Measurements from ENCODE around the gene FOXP1.

DNA sequence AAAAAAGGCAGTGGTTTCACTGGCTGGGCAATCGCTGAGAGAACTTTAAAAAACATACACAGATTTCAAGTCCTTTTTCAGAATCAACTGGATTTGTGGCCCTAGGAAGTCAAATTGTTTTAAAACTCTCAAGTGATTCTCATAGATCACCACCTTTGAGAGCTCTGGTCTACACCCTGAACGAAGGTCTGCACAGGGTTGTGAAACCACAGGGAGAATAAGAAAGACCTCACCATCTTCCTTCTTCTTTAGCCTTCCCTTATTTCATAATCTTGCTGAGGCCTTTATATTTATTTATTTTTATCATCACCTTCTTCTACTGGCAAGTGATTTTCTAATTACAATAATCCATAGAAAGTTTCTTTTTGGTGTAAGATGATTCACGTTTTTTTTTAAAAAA lies 58.1 kb downstream of the FOXP1 start:
- TF ChIP-seq SMARCC2 (IDR thresholded peaks at IDR 0.05) (no peak), PHF8 (CRISPR knock-in tag; IDR thresholded peaks at IDR 0.05) (no peak), EP300 (IDR thresholded peaks at IDR 0.05; ENCODE audit: low read depth in 2 of 2, low read length in 2 of 2) (no peak), EP300 (CRISPR knock-in tag; IDR thresholded peaks at IDR 0.05; ENCODE audit: borderline replicate concordance) (no peak), EHMT2 (IDR thresholded peaks at IDR 0.05; ENCODE audit: borderline replicate concordance, low read depth, low read length) (no peak), ZNF138 (CRISPR knock-in tag; IDR thresholded peaks at IDR 0.05; ENCODE audit: low read depth) (no peak), HOXA7 (CRISPR knock-in tag; IDR thresholded peaks at IDR 0.05) (no peak)
- TF ChIP-seq, protein P1, sequence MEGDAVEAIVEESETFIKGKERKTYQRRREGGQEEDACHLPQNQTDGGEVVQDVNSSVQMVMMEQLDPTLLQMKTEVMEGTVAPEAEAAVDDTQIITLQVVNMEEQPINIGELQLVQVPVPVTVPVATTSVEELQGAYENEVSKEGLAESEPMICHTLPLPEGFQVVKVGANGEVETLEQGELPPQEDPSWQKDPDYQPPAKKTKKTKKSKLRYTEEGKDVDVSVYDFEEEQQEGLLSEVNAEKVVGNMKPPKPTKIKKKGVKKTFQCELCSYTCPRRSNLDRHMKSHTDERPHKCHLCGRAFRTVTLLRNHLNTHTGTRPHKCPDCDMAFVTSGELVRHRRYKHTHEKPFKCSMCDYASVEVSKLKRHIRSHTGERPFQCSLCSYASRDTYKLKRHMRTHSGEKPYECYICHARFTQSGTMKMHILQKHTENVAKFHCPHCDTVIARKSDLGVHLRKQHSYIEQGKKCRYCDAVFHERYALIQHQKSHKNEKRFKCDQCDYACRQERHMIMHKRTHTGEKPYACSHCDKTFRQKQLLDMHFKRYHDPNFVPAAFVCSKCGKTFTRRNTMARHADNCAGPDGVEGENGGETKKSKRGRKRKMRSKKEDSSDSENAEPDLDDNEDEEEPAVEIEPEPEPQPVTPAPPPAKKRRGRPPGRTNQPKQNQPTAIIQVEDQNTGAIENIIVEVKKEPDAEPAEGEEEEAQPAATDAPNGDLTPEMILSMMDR (CRISPR knock-in tag; IDR thresholded peaks at IDR 0.05) = no peak
- TF ChIP-seq, protein P2, sequence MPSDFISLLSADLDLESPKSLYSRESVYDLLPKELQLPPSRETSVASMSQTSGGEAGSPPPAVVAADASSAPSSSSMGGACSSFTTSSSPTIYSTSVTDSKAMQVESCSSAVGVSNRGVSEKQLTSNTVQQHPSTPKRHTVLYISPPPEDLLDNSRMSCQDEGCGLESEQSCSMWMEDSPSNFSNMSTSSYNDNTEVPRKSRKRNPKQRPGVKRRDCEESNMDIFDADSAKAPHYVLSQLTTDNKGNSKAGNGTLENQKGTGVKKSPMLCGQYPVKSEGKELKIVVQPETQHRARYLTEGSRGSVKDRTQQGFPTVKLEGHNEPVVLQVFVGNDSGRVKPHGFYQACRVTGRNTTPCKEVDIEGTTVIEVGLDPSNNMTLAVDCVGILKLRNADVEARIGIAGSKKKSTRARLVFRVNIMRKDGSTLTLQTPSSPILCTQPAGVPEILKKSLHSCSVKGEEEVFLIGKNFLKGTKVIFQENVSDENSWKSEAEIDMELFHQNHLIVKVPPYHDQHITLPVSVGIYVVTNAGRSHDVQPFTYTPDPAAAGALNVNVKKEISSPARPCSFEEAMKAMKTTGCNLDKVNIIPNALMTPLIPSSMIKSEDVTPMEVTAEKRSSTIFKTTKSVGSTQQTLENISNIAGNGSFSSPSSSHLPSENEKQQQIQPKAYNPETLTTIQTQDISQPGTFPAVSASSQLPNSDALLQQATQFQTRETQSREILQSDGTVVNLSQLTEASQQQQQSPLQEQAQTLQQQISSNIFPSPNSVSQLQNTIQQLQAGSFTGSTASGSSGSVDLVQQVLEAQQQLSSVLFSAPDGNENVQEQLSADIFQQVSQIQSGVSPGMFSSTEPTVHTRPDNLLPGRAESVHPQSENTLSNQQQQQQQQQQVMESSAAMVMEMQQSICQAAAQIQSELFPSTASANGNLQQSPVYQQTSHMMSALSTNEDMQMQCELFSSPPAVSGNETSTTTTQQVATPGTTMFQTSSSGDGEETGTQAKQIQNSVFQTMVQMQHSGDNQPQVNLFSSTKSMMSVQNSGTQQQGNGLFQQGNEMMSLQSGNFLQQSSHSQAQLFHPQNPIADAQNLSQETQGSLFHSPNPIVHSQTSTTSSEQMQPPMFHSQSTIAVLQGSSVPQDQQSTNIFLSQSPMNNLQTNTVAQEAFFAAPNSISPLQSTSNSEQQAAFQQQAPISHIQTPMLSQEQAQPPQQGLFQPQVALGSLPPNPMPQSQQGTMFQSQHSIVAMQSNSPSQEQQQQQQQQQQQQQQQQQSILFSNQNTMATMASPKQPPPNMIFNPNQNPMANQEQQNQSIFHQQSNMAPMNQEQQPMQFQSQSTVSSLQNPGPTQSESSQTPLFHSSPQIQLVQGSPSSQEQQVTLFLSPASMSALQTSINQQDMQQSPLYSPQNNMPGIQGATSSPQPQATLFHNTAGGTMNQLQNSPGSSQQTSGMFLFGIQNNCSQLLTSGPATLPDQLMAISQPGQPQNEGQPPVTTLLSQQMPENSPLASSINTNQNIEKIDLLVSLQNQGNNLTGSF (CRISPR knock-in tag; IDR thresholded peaks at IDR 0.05) = no peak
- TF ChIP-seq, protein P3, sequence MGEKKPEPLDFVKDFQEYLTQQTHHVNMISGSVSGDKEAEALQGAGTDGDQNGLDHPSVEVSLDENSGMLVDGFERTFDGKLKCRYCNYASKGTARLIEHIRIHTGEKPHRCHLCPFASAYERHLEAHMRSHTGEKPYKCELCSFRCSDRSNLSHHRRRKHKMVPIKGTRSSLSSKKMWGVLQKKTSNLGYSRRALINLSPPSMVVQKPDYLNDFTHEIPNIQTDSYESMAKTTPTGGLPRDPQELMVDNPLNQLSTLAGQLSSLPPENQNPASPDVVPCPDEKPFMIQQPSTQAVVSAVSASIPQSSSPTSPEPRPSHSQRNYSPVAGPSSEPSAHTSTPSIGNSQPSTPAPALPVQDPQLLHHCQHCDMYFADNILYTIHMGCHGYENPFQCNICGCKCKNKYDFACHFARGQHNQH (CRISPR knock-in tag; IDR thresholded peaks at IDR 0.05) = no peak
